Tibial nerve (tissue), 4 donors: ENCODE measurements around the gene PPP1R3F. TPM values are rescaled to one million over a fixed set of nuclear protein-coding genes. Genes with fewer than 3 reads are reported as not detected.

ENCODE experiments used
- DNase-seq, 2 donors: peaks; one replicate each; pipeline ENCODE4 v3.0.0-alpha.2; 2019; ENCODE audit warnings: low spot score in 2 of 2
- H3K27ac ChIP-seq, 4 donors: fragments of 200-600 bp; sonication (generic) in 3 of 4; one replicate each; pipeline ENCODE4 v1.5.1; 2017 to 2019; ENCODE audit warnings: mild to moderate bottlenecking in 1 of 4
- H3K27me3 ChIP-seq, 2 donors: fragments of 200-600 bp; sonication (generic) in 1 of 2; one replicate each; pipeline versions ENCODE4 v1.5.1 to v1.6.0; 2017 to 2019
- H3K36me3 ChIP-seq, 3 donors: fragments of 200-600 bp; sonication (generic); one replicate each; pipeline ENCODE4 v1.5.1; 2018 to 2019
- H3K4me1 ChIP-seq, 4 donors: fragments of 200-600 bp; sonication (generic) in 3 of 4; one replicate each; pipeline ENCODE4 v1.5.1; 2017 to 2019
- H3K4me3 ChIP-seq, 4 donors: fragments of 200-600 bp; sonication (generic) in 3 of 4; one replicate each; pipeline ENCODE4 v1.5.1; 2017 to 2019; ENCODE audit warnings: mild to moderate bottlenecking in 1 of 4, moderate library complexity in 1 of 4
- H3K9me3 ChIP-seq, 4 donors: fragments of 200-600 bp; sonication (generic) in 3 of 4; one replicate each; pipeline ENCODE4 v1.5.1; 2017 to 2019
- CTCF ChIP-seq, 5 experiments: fragments of 200-600 bp in 3 of 5; fragments of 450-650 bp in 2 of 5; sonication (generic) in 3 of 5; IDR thresholded peaks; one replicate each; pipeline ENCODE4 v1.5.1; 2016 to 2019; ENCODE audit warnings: antibody characterized with exemption in 5 of 5, mild to moderate bottlenecking in 3 of 5, moderate library complexity in 2 of 5
- EP300 ChIP-seq, 2 donors: sonication (generic); formaldehyde crosslinking; IDR thresholded peaks; one replicate each; pipeline ENCODE4 v1.6.1; 2017; ENCODE audit warnings: antibody characterized with exemption in 2 of 2, mild to moderate bottlenecking in 1 of 2
- POLR2A ChIP-seq, 2 donors: fragments of 450-650 bp; IDR thresholded peaks; one replicate each; pipeline ENCODE4 v1.6.1; 2017; ENCODE audit warnings: antibody characterized with exemption in 2 of 2, mild to moderate bottlenecking in 2 of 2, moderate library complexity in 2 of 2
- WGBS, 2 donors: methylation state at CpG; one replicate each; pipeline ENCODE4 v1.1.5; 2018; 5-methylcytosine and 5-hydroxymethylcytosine counted together
- total RNA-seq, 4 donors: library from RNA; depleted of rRNA; stranded (reverse); fragments of >200 nt; gene quantifications; one replicate each; pipeline ENCODE4 v1.1.0, GENCODE V29; 2016

PPP1R3F gene
- total RNA-seq, 4 donors from 2014 or later, result 20.9 to 36.9 (median 27.1) TPM

- peaks cover 0 to 19% (median 2%) of the 10 kb centered on the region in 4 donors for H3K4me1 ChIP-seq
- 78 to 86% methylated on average over 9 of the region's 9 CpGs for WGBS, 2 donors
- no peak within 1 kb of the TSS for H3K4me3 ChIP-seq
- H3K27me3 ChIP-seq, result no peaks in the 10 kb centered on the region
- no peaks in the 10 kb centered on the region for H3K36me3 ChIP-seq
- no peak for DNase-seq
- TF ChIP-seq POLR2A (IDR thresholded peaks at IDR 0.05), result no peak
- H3K9me3 ChIP-seq, result no peaks in the 10 kb centered on the region
- no peak within 1 kb of the TSS for H3K27ac ChIP-seq
Measured at GRCh38 chrX:49233176-49233575, 36.4 kb upstream of the PPP1R3F start, which contains the start of gene CACNA1F. Gene CACNA1F, minus strand, starts transcription at chrX:49233340. Its CDS starts 31 bp downstream, at chrX:49233309.

DNA sequence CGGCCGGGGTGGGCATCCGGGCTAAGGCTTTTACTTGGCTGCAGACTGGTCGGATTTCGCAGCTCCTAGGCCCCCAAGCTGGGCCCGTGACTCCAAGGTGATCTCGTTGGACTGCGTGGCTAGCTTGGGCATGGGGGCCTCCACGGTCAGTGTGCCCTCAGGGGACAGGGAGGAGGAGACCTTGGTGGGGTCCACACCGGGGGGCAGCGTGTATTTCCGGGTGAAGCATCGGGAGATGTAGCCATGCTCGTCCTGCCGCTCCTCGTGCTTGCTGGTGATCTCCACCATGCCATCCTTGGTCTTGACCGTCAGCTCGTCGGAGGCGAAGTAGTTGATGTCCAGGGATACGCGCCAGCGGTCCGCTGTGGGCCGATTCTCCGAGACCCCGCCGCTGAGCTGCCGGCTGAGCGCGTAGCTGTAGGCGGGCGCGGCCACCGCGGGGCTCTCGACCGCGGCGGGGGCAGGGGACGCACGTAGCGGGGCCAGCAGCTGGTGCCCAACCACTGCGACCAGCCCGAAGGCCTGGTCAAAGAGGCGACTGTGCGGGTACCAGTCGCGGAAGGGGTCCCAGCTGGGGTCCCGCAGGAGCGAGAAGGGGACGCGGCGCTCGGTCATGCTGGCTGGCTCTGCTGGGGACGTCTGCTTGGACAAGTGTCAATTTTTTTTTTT, 35.6 kb upstream of the PPP1R3F start:
- Histone ChIP-seq H3K4me3 (no peak overlapping the region), H3K9me3 (no peaks in the 10 kb centered on the region), H3K4me1 (peaks cover 0 to 19% (median 2%) of the 10 kb centered on the region in 4 donors), H3K27me3 (no peaks in the 10 kb centered on the region), H3K36me3 (no peaks in the 10 kb centered on the region), H3K27ac (no peak overlapping the region)
- DNase-seq, result no peak
- TF ChIP-seq POLR2A (IDR thresholded peaks at IDR 0.05), result no peak
- TF ChIP-seq CTCF (IDR thresholded peaks at IDR 0.05), result no peak
- WGBS, 2 donors, result 50 to 52% methylated on average over 7 to 52 of the region's 56 CpGs

GRCh38 chrX:49237060-49237459, 32.5 kb upstream of the PPP1R3F start:
- no peak for DNase-seq
- peaks cover 0 to 2% (median 0%) of the 10 kb centered on the region in 3 donors for H3K36me3 ChIP-seq
- H3K27ac ChIP-seq, result no peak overlapping the region
- no peaks in the 10 kb centered on the region for H3K27me3 ChIP-seq
- WGBS, 2 donors, result 54 to 88% methylated on average over 3 to 9 of the region's 9 CpGs
- no peak overlapping the region for H3K4me3 ChIP-seq
- TF ChIP-seq POLR2A (IDR thresholded peaks at IDR 0.05), result no peak
- no peak for TF ChIP-seq EP300 (IDR thresholded peaks at IDR 0.05)
- no peak for TF ChIP-seq CTCF (IDR thresholded peaks at IDR 0.05)
- no peaks in the 10 kb centered on the region for H3K9me3 ChIP-seq
- H3K4me1 ChIP-seq, result peaks cover 0 to 8% (median 2%) of the 10 kb centered on the region in 4 donors

- TF ChIP-seq CTCF (IDR thresholded peaks at IDR 0.05) (no peak), POLR2A (IDR thresholded peaks at IDR 0.05) (no peak), EP300 (IDR thresholded peaks at IDR 0.05) (no peak)
- Histone ChIP-seq H3K4me1 (peaks cover 0 to 8% (median 2%) of the 10 kb centered on the region in 4 donors), H3K9me3 (no peaks in the 10 kb centered on the region), H3K4me3 (no peak overlapping the region), H3K27ac (no peak overlapping the region), H3K36me3 (peaks cover 0 to 18% (median 0%) of the 10 kb centered on the region in 3 donors), H3K27me3 (no peaks in the 10 kb centered on the region)
- DNase-seq, result no peak
- 79 to 84% methylated on average over 7 of the region's 7 CpGs for WGBS, 2 donors
Measured at GRCh38 chrX:49238735-49239134, 30.9 kb upstream of the PPP1R3F start.

DNA sequence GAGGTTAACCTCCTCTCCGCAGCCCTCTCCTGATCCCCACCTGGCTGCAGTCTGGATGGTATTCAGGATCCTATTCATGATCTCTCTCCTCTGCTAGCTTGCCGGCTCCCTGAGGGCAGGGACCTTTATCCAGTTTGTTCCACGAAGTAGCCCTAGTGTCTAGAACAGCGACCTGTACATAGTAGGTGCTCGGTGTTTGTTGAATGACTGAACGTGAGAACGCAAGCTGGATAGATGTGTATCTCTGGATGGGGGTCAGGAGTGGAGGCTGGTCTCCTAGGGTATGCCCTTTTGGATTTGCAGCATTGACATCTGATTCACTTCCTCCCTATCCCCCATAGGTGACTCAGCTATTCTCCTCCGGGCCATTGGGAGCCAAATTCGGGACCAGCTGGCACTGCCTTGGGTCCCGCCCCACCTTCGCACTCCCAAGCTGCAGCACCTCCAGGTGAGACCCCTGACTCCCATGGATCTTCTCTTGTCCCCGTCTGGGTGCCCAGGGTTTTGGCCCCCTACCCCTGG, 27.0 kb upstream of the PPP1R3F start:
- Histone ChIP-seq H3K36me3 (peaks cover 0 to 56% (median 0%) of the 10 kb centered on the region in 3 donors), H3K27ac (no peak overlapping the region), H3K4me1 (no peaks in the 10 kb centered on the region), H3K9me3 (no peaks in the 10 kb centered on the region), H3K27me3 (no peaks in the 10 kb centered on the region), H3K4me3 (no peak overlapping the region)
- WGBS, 2 donors, result 86 to 89% methylated on average over 7 to 12 of the region's 12 CpGs
- no peak for DNase-seq
- TF ChIP-seq POLR2A (IDR thresholded peaks at IDR 0.05) (no peak), EP300 (IDR thresholded peaks at IDR 0.05) (no peak), CTCF (IDR thresholded peaks at IDR 0.05) (no peak)
